GM12878 (cell line): ENCODE data around the gene NEURL4.

Experiments
- CTCF ChIP-seq, 3 experiments: IDR thresholded peaks in 2 of 3; conservative IDR thresholded peaks in 1 of 3; 2 replicates each; pipeline ENCODE4 v1.5.1; 2011; ENCODE audit warnings: low read depth in 3 of 3, low read length in 3 of 3, mild to moderate bottlenecking in 3 of 3, control low read depth in 2 of 3, moderate library complexity in 2 of 3, inconsistent platforms in 1 of 3, mixed read lengths in 1 of 3; ENCODE audit not compliant: control insufficient read depth in 2 of 3, insufficient read depth in 1 of 3; ENCODE audit errors: extremely low read depth in 1 of 3
- MYC ChIP-seq: IDR thresholded peaks from 2 replicates; pipeline ENCODE4 v1.6.1; 2011; ENCODE audit warnings: mild to moderate bottlenecking, low read length, moderate library complexity, inconsistent platforms; ENCODE audit not compliant: insufficient read depth, insufficient replicate concordance, insufficient read length, severe bottlenecking
- NR2C2 ChIP-seq: IDR thresholded peaks from 2 replicates; pipeline ENCODE4 v1.6.1; 2011; ENCODE audit warnings: borderline replicate concordance, low read depth; ENCODE audit not compliant: control insufficient read depth, insufficient read length
- TCF7 ChIP-seq: IDR thresholded peaks from 2 replicates; pipeline ENCODE4 v1.6.1; 2014; ENCODE audit warnings: antibody characterized with exemption, borderline replicate concordance
- ZBTB11 ChIP-seq: fragments of 450-650 bp; formaldehyde crosslinking; IDR thresholded peaks from 2 replicates; pipeline ENCODE4 v1.5.0; 2022; ENCODE audit warnings: mild to moderate bottlenecking, missing genetic modification characterization
- ZNF274 ChIP-seq: IDR thresholded peaks from one replicate; pipeline ENCODE4 v1.8.0; 2011; ENCODE audit not compliant: insufficient read length, insufficient read depth

GRCh38 chr17:7361906-7362305, 32.8 kb upstream of the NEURL4 start:
- no peak for TF ChIP-seq TCF7
- TF ChIP-seq NR2C2: no peak
- TF ChIP-seq ZBTB11 (CRISPR knock-in tag): no peak
- no peak for TF ChIP-seq CTCF (IDR thresholded peaks at IDR 0.05 in 2 of 3, conservative IDR thresholded peaks at IDR 0.05 in 1 of 3; ENCODE audit: control insufficient read depth in 2 of 3, extremely low read depth in 1 of 3, insufficient read depth in 1 of 3, low read depth in 3 of 3, low read length in 3 of 3)
- no peak for TF ChIP-seq MYC
- TF ChIP-seq ZNF274: no peak
